Tibial nerve (tissue), 4 donors: ENCODE measurements around the gene ASIC4. TPM values are rescaled to one million over a fixed set of nuclear protein-coding genes. Genes with fewer than 3 reads are reported as not detected.

Experiments
- DNase-seq, 2 donors: peaks; one replicate each; pipeline ENCODE4 v3.0.0-alpha.2; 2019; ENCODE audit warnings: low spot score in 2 of 2
- H3K27ac ChIP-seq, 4 donors: fragments of 200-600 bp; sonication (generic) in 3 of 4; one replicate each; pipeline ENCODE4 v1.5.1; 2017 to 2019; ENCODE audit warnings: mild to moderate bottlenecking in 1 of 4
- H3K27me3 ChIP-seq, 2 donors: fragments of 200-600 bp; sonication (generic) in 1 of 2; one replicate each; pipeline versions ENCODE4 v1.5.1 to v1.6.0; 2017 to 2019
- H3K36me3 ChIP-seq, 3 donors: fragments of 200-600 bp; sonication (generic); one replicate each; pipeline ENCODE4 v1.5.1; 2018 to 2019
- H3K4me1 ChIP-seq, 4 donors: fragments of 200-600 bp; sonication (generic) in 3 of 4; one replicate each; pipeline ENCODE4 v1.5.1; 2017 to 2019
- H3K4me3 ChIP-seq, 4 donors: fragments of 200-600 bp; sonication (generic) in 3 of 4; one replicate each; pipeline ENCODE4 v1.5.1; 2017 to 2019; ENCODE audit warnings: mild to moderate bottlenecking in 1 of 4, moderate library complexity in 1 of 4
- H3K9me3 ChIP-seq, 4 donors: fragments of 200-600 bp; sonication (generic) in 3 of 4; one replicate each; pipeline ENCODE4 v1.5.1; 2017 to 2019
- EP300 ChIP-seq, 2 donors: sonication (generic); formaldehyde crosslinking; IDR thresholded peaks; one replicate each; pipeline ENCODE4 v1.6.1; 2017; ENCODE audit warnings: antibody characterized with exemption in 2 of 2, mild to moderate bottlenecking in 1 of 2
- POLR2A ChIP-seq, 2 donors: fragments of 450-650 bp; IDR thresholded peaks; one replicate each; pipeline ENCODE4 v1.6.1; 2017; ENCODE audit warnings: antibody characterized with exemption in 2 of 2, mild to moderate bottlenecking in 2 of 2, moderate library complexity in 2 of 2
- WGBS, 2 donors: methylation state at CpG; one replicate each; pipeline ENCODE4 v1.1.5; 2018; 5-methylcytosine and 5-hydroxymethylcytosine counted together
- total RNA-seq, 4 donors: library from RNA; depleted of rRNA; stranded (reverse); fragments of >200 nt; gene quantifications; one replicate each; pipeline ENCODE4 v1.1.0, GENCODE V29; 2016
- TF ChIP-seq, protein P1 (sequence below), 5 experiments: fragments of 200-600 bp in 3 of 5; fragments of 450-650 bp in 2 of 5; sonication (generic) in 3 of 5; IDR thresholded peaks; one replicate each; pipeline ENCODE4 v1.5.1; 2016 to 2019; ENCODE audit warnings: antibody characterized with exemption in 5 of 5, mild to moderate bottlenecking in 3 of 5, moderate library complexity in 2 of 5

ASIC4 gene
- total RNA-seq, 4 donors from 2014 or later = 0.42 to 3.0 TPM; not detected in 2

DNA sequence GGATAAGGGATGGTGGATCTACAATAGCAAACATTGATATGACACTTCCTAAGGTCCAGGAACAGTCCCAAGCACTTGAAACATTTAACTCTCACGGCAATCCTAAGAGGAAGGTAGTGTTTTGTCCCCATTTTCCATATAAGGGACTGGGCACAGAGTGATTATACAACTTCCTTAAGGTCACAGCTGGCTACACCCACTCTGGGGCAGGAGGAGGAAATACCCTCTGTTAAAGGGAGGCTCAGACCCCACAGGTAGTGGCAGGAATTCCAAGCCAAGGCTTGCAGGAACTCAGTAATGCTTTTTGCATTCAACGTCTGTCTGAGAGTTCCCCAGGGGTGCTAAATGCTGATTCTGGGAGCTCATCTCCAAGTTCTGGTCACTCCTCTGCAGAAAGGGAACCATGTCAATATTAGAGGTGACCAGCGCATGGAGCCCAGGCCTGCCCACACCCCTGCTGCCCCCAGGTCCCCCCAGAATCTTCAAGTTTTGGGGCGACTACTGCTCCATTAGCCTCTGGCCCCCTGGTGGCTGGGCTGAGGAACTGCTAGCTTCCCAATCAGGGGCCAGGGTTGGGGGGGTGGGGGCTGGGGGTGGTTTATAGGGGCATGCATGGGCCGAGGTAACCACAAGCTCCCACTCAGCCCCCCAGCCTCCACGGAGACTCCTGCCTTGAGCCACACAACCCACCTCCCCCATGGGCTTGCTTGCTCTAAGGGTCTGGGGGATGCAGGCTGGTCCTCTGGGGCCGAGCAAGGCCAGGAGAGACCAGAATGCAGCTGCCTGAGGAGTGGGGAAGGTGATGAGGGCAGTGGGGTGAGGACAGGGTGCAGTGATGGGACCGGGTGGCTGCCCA is 46.0 kb downstream of the ASIC4 start:
- Histone ChIP-seq H3K36me3 (peaks cover 0 to 78% (median 0%) of the 10 kb centered on the region in 3 donors), H3K4me1 (peaks cover 0 to 5% (median 0%) of the 10 kb centered on the region in 4 donors), H3K9me3 (no peaks in the 10 kb centered on the region), H3K27ac (no peak overlapping the region), H3K4me3 (no peak overlapping the region), H3K27me3 (no peaks in the 10 kb centered on the region)
- WGBS, 2 donors = 27 to 29% methylated on average over 7 to 8 of the region's 8 CpGs
- TF ChIP-seq, protein P1, sequence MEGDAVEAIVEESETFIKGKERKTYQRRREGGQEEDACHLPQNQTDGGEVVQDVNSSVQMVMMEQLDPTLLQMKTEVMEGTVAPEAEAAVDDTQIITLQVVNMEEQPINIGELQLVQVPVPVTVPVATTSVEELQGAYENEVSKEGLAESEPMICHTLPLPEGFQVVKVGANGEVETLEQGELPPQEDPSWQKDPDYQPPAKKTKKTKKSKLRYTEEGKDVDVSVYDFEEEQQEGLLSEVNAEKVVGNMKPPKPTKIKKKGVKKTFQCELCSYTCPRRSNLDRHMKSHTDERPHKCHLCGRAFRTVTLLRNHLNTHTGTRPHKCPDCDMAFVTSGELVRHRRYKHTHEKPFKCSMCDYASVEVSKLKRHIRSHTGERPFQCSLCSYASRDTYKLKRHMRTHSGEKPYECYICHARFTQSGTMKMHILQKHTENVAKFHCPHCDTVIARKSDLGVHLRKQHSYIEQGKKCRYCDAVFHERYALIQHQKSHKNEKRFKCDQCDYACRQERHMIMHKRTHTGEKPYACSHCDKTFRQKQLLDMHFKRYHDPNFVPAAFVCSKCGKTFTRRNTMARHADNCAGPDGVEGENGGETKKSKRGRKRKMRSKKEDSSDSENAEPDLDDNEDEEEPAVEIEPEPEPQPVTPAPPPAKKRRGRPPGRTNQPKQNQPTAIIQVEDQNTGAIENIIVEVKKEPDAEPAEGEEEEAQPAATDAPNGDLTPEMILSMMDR (IDR thresholded peaks at IDR 0.05) = peak; percentile 30 to 89 (median 71)
- no peak for TF ChIP-seq POLR2A (IDR thresholded peaks at IDR 0.05)
- no peak for DNase-seq

DNA sequence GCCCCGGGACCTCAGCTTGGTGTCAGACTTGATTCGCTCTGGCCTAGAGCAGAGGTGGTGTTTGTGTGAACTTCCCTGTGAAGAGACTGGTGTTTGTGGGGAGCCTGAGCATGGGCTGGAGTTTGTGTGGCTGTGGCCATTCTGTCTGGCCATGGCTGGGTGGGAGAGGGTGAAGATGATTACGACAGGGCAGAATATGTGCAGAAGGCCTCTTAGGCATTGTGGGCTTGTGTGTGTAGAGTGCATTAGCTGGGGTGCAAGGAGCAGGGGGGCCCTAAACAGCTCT is 46.6 kb downstream of the ASIC4 start:
- WGBS, 2 donors = 78 to 83% methylated on average over 3 of the region's 3 CpGs
- H3K27ac ChIP-seq = no peak overlapping the region
- H3K36me3 ChIP-seq = peaks cover 0 to 79% (median 0%) of the 10 kb centered on the region in 3 donors
- no peaks in the 10 kb centered on the region for H3K27me3 ChIP-seq
- no peak for DNase-seq
- peaks cover 0 to 5% (median 0%) of the 10 kb centered on the region in 4 donors for H3K4me1 ChIP-seq
- no peak overlapping the region for H3K4me3 ChIP-seq
- TF ChIP-seq POLR2A (IDR thresholded peaks at IDR 0.05) = no peak
- TF ChIP-seq, protein P1 (IDR thresholded peaks at IDR 0.05) = no peak
- no peak for TF ChIP-seq EP300 (IDR thresholded peaks at IDR 0.05)
- no peaks in the 10 kb centered on the region for H3K9me3 ChIP-seq

- TF ChIP-seq EP300 (IDR thresholded peaks at IDR 0.05) = no peak
- TF ChIP-seq, protein P1 (IDR thresholded peaks at IDR 0.05) = no peak
- TF ChIP-seq POLR2A (IDR thresholded peaks at IDR 0.05) = no peak
- H3K4me1 ChIP-seq = peaks cover 0 to 5% (median 0%) of the 10 kb centered on the region in 4 donors
- peaks cover 0 to 79% (median 0%) of the 10 kb centered on the region in 3 donors for H3K36me3 ChIP-seq
- no peak for DNase-seq
- no peaks in the 10 kb centered on the region for H3K27me3 ChIP-seq
- H3K4me3 ChIP-seq = no peak overlapping the region
- WGBS, 2 donors = 69 to 72% methylated on average over 24 of the region's 24 CpGs
- H3K9me3 ChIP-seq = no peaks in the 10 kb centered on the region
- no peak overlapping the region for H3K27ac ChIP-seq
Measured at GRCh38 chr2:219561179-219562048, 47.1 kb downstream of the ASIC4 start.

DNA sequence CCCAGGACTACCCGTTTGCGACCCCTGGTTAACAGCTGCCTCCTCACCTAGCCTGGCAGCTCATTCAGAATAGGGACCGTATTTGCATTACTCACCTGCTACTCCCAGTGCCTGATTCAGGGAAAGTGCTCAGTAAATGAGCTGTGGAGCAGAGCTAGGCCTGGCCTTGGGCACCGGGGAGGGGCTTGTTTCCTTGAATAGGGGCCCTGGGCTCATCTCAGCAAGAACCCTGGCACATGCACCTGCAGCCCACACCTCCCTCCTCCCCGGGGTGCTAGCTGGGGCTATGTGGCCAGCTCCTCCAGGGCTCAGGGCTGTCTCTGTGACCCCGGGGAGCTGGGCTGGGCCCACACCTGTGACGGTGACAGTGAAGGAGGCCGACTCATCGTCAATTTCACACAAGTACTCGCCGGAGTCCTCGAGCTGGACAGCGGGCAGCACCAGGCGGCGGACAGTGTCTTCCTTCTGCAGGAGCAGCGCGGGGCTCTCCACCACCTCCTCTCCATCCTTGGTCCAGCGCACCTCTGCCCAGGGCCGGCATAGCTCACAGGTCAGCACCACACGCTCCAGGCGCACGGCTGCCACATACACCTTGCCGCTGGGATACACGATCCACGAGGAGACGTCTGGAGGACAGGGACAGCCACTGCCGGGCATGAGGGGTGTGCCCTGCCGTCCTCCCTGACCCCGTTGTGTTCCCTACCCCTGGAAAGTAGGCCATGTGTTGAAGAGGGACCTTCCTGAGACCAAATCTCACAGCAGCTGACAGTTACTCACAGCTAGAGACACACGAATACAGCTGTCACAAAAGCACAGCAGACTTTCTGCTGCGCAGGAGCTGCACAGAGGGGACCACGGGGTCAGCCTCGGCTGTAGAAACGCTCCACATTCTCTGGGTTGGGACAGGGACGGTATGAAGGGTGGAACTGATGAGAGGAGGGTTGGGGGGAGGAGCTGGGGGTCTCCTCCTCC is 48.1 kb downstream of the ASIC4 start:
- Histone ChIP-seq H3K9me3 (no peaks in the 10 kb centered on the region), H3K27ac (no peak overlapping the region), H3K36me3 (peaks cover 0 to 79% (median 0%) of the 10 kb centered on the region in 3 donors), H3K4me1 (peaks cover 0 to 5% (median 0%) of the 10 kb centered on the region in 4 donors), H3K27me3 (no peaks in the 10 kb centered on the region), H3K4me3 (no peak overlapping the region)
- DNase-seq = no peak
- 77 to 80% methylated on average over 13 to 35 of the region's 35 CpGs for WGBS, 2 donors
- TF ChIP-seq POLR2A (IDR thresholded peaks at IDR 0.05) (no peak), EP300 (IDR thresholded peaks at IDR 0.05) (no peak)
- TF ChIP-seq, protein P1 (IDR thresholded peaks at IDR 0.05) = no peak
